GM12875 (cell line): ENCODE data around the gene NLRP6.
A peak's percentile ranks its signal among the peaks of the same experiment; 100 is the strongest.
"Not testable (repeated sequence)": the region's sequence is repeated elsewhere in the genome, so short reads cannot be mapped to it uniquely, and the experiment has no call there.

Experiments
- H3K4me3 ChIP-seq: one replicate; pipeline ENCODE4 v1.5.1; 2011; ENCODE audit warnings: low read depth, low read length, control low read depth
- TF ChIP-seq, protein P1 (sequence below): IDR thresholded peaks from 2 replicates; pipeline ENCODE4 v1.5.1; 2011; ENCODE audit warnings: low read depth, mild to moderate bottlenecking, control low read depth, inconsistent platforms, low read length, moderate library complexity, borderline replicate concordance; ENCODE audit not compliant: insufficient read depth

NLRP6 gene

DNA sequence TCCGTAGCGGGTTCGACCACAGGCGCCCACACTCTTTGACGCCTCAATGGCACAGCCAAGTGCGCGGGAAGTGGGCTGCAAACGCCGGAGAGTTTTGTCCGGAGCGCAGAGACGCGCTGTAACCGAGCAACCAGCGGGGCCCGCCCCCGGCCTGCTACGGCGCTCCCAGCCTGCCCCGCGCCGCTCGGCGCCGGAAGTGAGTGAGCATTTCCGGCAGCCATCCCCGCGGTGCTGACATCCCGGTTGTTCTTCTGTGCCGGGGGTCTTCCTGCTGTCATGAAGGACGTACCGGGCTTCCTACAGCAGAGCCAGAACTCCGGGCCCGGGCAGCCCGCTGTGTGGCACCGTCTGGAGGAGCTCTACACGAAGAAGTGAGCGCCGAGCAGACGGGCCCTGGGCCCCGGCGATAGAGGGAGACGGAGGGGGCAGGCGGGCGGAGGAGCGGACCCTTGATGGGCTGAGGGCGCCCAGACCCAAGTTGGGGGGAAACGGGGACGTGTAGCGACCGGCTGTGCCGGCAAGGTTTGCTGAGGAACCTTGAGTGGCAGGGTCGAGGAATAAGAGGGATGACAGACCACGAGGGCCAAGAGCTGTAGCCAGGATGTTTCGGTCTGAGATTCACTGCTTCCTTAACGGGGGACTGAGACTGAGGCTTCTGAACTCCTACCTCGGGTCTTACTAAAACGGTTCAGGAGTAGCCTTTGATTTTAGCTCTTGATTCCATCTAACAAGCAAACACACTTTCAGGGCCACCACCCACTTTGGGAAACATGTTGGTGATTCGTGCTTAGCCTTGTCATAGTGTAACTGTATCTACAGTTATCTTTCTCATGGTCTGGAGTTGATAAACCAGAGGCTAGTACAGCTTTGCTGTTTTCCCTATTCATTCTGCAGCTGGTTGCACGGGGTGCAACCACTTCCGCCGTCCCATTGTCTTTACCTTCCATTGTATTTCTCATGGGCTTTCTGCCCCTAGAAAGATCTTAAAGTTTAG is 41.1 kb upstream of the NLRP6 start, which contains the start of gene PSMD13:
TSS of gene PSMD13 (plus strand) at position 203 of the 994 bp plus-strand sequence. CDS start at position 277, 74 bp downstream.
- TF ChIP-seq, protein P1, sequence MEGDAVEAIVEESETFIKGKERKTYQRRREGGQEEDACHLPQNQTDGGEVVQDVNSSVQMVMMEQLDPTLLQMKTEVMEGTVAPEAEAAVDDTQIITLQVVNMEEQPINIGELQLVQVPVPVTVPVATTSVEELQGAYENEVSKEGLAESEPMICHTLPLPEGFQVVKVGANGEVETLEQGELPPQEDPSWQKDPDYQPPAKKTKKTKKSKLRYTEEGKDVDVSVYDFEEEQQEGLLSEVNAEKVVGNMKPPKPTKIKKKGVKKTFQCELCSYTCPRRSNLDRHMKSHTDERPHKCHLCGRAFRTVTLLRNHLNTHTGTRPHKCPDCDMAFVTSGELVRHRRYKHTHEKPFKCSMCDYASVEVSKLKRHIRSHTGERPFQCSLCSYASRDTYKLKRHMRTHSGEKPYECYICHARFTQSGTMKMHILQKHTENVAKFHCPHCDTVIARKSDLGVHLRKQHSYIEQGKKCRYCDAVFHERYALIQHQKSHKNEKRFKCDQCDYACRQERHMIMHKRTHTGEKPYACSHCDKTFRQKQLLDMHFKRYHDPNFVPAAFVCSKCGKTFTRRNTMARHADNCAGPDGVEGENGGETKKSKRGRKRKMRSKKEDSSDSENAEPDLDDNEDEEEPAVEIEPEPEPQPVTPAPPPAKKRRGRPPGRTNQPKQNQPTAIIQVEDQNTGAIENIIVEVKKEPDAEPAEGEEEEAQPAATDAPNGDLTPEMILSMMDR = no peak
- peak within 1 kb of the TSS; percentile 85 for H3K4me3 ChIP-seq

DNA sequence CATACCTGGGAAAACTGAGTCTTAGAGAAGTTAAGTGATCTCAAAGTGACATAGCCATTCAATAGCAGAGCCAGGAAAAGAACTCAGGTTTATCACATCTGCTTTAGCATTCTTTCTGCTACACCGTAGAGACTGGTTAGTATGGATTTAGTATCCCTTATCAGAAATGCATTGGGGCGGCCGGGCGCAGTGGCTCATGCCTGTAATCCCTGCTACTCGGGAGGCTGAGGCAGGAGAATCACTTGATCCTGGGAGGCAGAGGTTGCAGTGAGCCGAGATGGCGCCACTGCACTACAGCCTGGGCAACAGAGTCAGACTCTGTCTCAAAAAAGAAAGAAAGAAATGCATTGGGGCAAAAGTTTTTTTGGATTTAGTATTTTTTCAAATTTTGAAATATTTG is 39.9 kb upstream of the NLRP6 start:
- not testable (repeated sequence) for H3K4me3 ChIP-seq

DNA sequence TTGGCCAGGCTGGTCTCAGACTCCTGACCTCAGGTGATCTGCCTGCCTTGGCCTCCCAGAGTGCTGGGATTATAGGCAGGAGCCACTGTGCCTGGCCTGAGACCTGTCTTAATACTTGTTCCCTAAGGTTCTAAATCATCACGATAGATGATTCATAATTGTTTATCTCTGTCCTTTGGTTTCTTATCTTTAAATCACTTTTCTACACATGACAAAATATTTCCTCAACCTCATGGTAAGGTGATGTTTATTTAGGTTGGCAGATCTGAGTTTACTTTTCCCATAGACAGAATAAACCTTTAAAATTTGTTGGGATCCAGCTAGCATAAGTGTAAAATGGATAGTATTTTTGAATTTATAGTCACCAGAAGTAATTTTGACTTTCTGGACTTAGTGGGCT is 37.9 kb upstream of the NLRP6 start:
- no peak overlapping the region for H3K4me3 ChIP-seq
- TF ChIP-seq, protein P1 = no peak

DNA sequence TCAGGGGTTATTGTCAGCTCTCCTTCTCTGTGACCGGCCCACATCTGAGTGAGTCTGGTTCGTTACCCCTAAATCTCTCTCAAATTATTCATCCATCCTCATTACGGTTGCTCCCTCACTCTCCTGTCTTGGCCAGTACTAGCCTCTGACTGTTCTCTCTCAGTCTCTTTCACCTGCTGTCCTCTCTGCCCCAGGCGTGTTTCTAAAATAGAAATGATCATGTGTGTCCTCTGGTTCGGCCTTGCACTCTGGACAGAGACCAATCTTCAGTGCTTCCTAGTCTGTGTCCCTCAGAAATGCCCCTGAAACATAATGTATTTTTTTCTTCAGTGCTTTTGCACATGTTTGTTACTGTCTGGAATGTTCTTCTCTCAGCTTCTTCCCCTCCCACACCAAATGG is 36.6 kb upstream of the NLRP6 start:
- TF ChIP-seq, protein P1 = no peak
- H3K4me3 ChIP-seq = no peak overlapping the region

DNA sequence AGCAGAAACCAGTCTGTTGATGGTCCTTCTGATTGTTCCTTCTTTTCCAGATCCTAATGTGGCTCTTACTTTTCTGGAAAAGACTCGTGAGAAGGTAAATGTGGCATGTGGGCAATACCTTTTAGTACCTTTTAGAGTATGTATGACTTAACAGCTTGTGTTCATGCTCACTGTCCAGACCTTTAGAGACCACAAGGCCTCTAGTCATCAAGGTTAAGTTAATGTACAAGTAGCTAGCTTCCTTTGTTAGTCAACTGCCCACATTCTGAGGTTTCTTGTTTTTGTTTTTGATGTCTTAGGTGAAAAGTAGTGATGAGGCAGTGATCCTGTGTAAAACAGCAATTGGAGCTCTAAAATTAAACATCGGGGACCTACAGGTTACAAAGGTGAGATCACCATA is 33.8 kb upstream of the NLRP6 start:
- TF ChIP-seq, protein P1 = no peak
- no peak overlapping the region for H3K4me3 ChIP-seq

DNA sequence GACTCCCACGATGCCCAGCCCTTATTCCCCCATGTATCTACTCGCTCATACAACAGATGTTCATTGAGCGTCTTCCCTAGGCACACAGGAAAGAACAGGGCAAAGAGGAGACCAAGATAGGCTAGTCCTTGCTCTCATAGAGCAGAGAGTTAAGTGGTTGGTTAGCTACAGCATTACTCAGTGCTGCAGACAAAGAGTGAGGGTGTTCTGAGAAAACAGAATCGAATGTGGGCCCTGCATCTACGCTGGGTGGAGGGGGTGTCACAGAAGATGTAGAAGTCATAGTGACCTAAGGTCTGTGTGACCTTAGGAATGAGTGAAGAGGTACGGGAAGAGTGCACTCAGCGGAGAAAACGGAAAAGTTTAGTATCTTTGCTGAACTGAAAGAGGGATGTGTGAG is 29.1 kb upstream of the NLRP6 start:
- H3K4me3 ChIP-seq = no peak overlapping the region
- TF ChIP-seq, protein P1 = no peak

DNA sequence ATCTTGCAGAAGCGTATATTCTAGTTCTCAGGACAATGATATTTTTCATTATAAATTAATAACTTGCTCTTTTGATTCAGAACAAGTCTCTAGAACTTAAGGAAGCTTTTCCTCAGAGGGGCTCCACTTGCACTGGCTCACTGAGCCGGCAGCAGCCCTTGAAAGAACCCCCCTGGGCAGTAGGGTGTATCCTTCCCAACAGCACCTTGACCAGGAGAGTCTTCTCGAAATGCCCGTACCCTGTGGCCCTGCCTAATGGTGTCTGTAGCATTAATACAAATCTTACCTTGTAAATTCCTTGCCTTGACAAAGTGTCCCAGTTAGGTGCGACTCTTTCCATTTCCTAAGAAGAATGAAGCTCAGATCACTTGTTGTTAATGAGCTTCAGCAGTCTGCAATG is 27.9 kb upstream of the NLRP6 start:
- H3K4me3 ChIP-seq = no peak overlapping the region
- TF ChIP-seq, protein P1 = no peak
